HEK293 (cell line): Measurements from ENCODE around the gene ABCC10.

Experiments used
- EGR2 ChIP-seq: fragments of 450-650 bp; formaldehyde crosslinking; IDR thresholded peaks from 2 replicates; pipeline ENCODE4 v1.5.1; 2016; ENCODE audit warnings: low read depth, missing biosample characterization, missing genetic modification characterization
- GLIS1 ChIP-seq: fragments of 450-650 bp; formaldehyde crosslinking; IDR thresholded peaks from 2 replicates; pipeline ENCODE4 v1.5.1; 2016; ENCODE audit warnings: missing biosample characterization, missing genetic modification characterization
- HOXC10 ChIP-seq: sonication (generic); formaldehyde crosslinking; IDR thresholded peaks from 2 replicates; pipeline ENCODE4 v1.8.1; 2023; ENCODE audit warnings: mild to moderate bottlenecking, missing genetic modification reagents
- KLF1 ChIP-seq: fragments of 450-650 bp; formaldehyde crosslinking; IDR thresholded peaks from 2 replicates; pipeline ENCODE4 v1.5.1; 2016; ENCODE audit warnings: missing biosample characterization, missing genetic modification characterization
- KLF9 ChIP-seq: fragments of 450-650 bp; formaldehyde crosslinking; IDR thresholded peaks from 2 replicates; pipeline ENCODE4 v1.5.1; 2016; ENCODE audit warnings: missing biosample characterization, missing genetic modification characterization, low read depth
- MZF1 ChIP-seq: fragments of 450-650 bp; formaldehyde crosslinking; IDR thresholded peaks from 2 replicates; pipeline ENCODE4 v1.5.1; 2017; ENCODE audit warnings: missing biosample characterization, missing genetic modification characterization, borderline replicate concordance
- OSR2 ChIP-seq: fragments of 450-650 bp; formaldehyde crosslinking; IDR thresholded peaks from 2 replicates; pipeline ENCODE4 v1.5.1; 2016; ENCODE audit warnings: missing biosample characterization, missing genetic modification characterization
- PBX3 ChIP-seq: sonication (generic); formaldehyde crosslinking; IDR thresholded peaks from 2 replicates; pipeline ENCODE4 v1.8.1; 2022; ENCODE audit warnings: mild to moderate bottlenecking, moderate library complexity, missing genetic modification reagents
- PRDM10 ChIP-seq: fragments of 450-650 bp; formaldehyde crosslinking; IDR thresholded peaks from 2 replicates; pipeline ENCODE4 v1.5.1; 2016; ENCODE audit warnings: missing biosample characterization, missing genetic modification characterization
- SP2 ChIP-seq: fragments of 450-650 bp; formaldehyde crosslinking; IDR thresholded peaks from 2 replicates; pipeline ENCODE4 v1.5.1; 2016; ENCODE audit warnings: missing biosample characterization, missing genetic modification characterization
- YY1 ChIP-seq: fragments of 450-650 bp; formaldehyde crosslinking; IDR thresholded peaks from 2 replicates; pipeline ENCODE4 v1.5.1; 2018; ENCODE audit warnings: missing biosample characterization, missing genetic modification characterization
- YY2 ChIP-seq: fragments of 450-650 bp; formaldehyde crosslinking; IDR thresholded peaks from 2 replicates; pipeline ENCODE4 v1.5.1; 2016; ENCODE audit warnings: missing biosample characterization, missing genetic modification characterization
- ZBTB11 ChIP-seq: fragments of 450-650 bp; formaldehyde crosslinking; conservative IDR thresholded peaks from 2 replicates; pipeline ENCODE4 v1.5.1; 2016; ENCODE audit warnings: low read depth, missing biosample characterization, missing genetic modification characterization
- ZBTB17 ChIP-seq: fragments of 450-650 bp; formaldehyde crosslinking; IDR thresholded peaks from 2 replicates; pipeline ENCODE4 v1.5.1; 2016; ENCODE audit warnings: missing biosample characterization, missing genetic modification characterization
- ZBTB48 ChIP-seq: fragments of 450-650 bp; formaldehyde crosslinking; IDR thresholded peaks from 2 replicates; pipeline ENCODE4 v1.5.1; 2016; ENCODE audit warnings: missing biosample characterization, missing genetic modification characterization
- ZNF132 ChIP-seq: fragments of 450-650 bp; formaldehyde crosslinking; IDR thresholded peaks from 2 replicates; pipeline ENCODE4 v1.5.1; 2017; ENCODE audit warnings: missing biosample characterization, missing genetic modification characterization, borderline replicate concordance
- ZNF155 ChIP-seq: fragments of 450-650 bp; formaldehyde crosslinking; IDR thresholded peaks from 2 replicates; pipeline ENCODE4 v1.5.1; 2016; ENCODE audit warnings: missing biosample characterization, missing genetic modification characterization
- ZNF157 ChIP-seq: fragments of 450-650 bp; formaldehyde crosslinking; IDR thresholded peaks from 2 replicates; pipeline ENCODE4 v1.5.1; 2016; ENCODE audit warnings: missing biosample characterization, missing genetic modification characterization
- ZNF335 ChIP-seq: fragments of 450-650 bp; formaldehyde crosslinking; conservative IDR thresholded peaks from 2 replicates; pipeline ENCODE4 v1.5.1; 2016; ENCODE audit warnings: missing biosample characterization, missing genetic modification characterization
- ZNF341 ChIP-seq: fragments of 450-650 bp; formaldehyde crosslinking; IDR thresholded peaks from 2 replicates; pipeline ENCODE4; 2016; ENCODE audit warnings: low read depth, missing biosample characterization, missing genetic modification characterization
- ZNF423 ChIP-seq: fragments of 450-650 bp; formaldehyde crosslinking; IDR thresholded peaks from 2 replicates; pipeline ENCODE4 v1.5.1; 2016; ENCODE audit warnings: missing biosample characterization, missing genetic modification characterization
- ZNF621 ChIP-seq: fragments of 450-650 bp; formaldehyde crosslinking; IDR thresholded peaks from 2 replicates; pipeline ENCODE4 v1.5.1; 2017; ENCODE audit warnings: missing biosample characterization, missing genetic modification characterization
- ZNF664 ChIP-seq: fragments of 450-650 bp; formaldehyde crosslinking; IDR thresholded peaks from 2 replicates; pipeline ENCODE4 v1.5.1; 2016; ENCODE audit warnings: missing biosample characterization, missing genetic modification characterization
- ZNF76 ChIP-seq: fragments of 450-650 bp; formaldehyde crosslinking; IDR thresholded peaks from 2 replicates; pipeline ENCODE4; 2016; ENCODE audit warnings: low read depth, missing biosample characterization, missing genetic modification characterization, borderline replicate concordance
- ZNF776 ChIP-seq: fragments of 450-650 bp; formaldehyde crosslinking; IDR thresholded peaks from 2 replicates; pipeline ENCODE4 v1.5.0; 2017; ENCODE audit warnings: missing biosample characterization, missing genetic modification characterization, borderline replicate concordance
- ZNF785 ChIP-seq: fragments of 450-650 bp; formaldehyde crosslinking; IDR thresholded peaks from 2 replicates; pipeline ENCODE4 v1.5.1; 2016; ENCODE audit warnings: missing biosample characterization, missing genetic modification characterization
- TF ChIP-seq, protein P1 (sequence below): fragments of 450-650 bp; formaldehyde crosslinking; IDR thresholded peaks from 2 replicates; pipeline ENCODE4 v1.5.1; 2016; ENCODE audit warnings: missing biosample characterization, missing genetic modification characterization
- TF ChIP-seq, protein P2 (sequence below): fragments of 450-650 bp; formaldehyde crosslinking; IDR thresholded peaks from 2 replicates; pipeline ENCODE4 v1.5.1; 2017; ENCODE audit warnings: missing biosample characterization, missing genetic modification characterization

ABCC10 gene

DNA sequence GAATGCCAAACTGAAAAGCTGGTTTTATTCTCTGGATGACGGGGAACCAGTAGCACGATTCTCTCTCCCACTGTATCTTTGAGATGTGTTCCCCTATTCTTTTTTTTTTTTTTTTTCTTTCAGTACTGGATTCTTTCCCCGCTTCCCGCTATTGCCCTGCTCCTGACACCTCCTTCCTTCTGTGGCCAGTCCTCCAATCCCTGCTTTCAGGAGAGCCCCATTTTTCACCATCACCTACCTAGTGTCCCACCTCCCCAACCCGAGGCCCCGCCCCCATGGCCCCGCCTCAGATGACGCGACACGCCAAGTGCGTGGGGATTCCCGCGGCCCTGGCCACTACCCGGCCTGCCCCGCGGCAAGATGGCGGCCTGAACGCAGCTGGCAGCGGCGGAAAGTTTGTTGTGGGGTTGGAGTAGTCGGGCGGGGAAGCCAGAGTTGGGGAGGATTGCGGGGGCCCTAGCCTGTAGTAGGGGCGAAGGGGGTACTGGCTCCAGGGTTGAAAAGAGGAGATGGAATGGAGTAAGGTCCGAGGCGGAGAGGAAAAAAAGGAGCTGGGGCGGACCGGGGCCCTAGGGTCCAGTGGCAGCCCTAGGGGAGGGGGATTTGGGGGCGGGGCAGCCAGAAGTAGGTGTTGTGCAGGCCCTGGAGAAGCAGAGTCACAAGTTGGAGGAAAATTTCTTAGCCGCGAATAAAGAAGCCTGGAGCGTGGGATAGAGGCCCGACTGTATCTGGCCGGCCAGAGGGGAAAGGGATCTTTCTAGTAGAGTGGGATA lies 50.1 kb downstream of the ABCC10 start, which contains the start of gene TJAP1 (continued):
- no peak for TF ChIP-seq ZNF621 (tag by site-specific recombination)
- peak; percentile 85 for TF ChIP-seq ZNF341
- no peak for TF ChIP-seq MZF1 (tag by site-specific recombination)
- no peak; the same call in 1 of the 2 replicates for TF ChIP-seq KLF1 (tag by site-specific recombination)
- TF ChIP-seq, protein P1, sequence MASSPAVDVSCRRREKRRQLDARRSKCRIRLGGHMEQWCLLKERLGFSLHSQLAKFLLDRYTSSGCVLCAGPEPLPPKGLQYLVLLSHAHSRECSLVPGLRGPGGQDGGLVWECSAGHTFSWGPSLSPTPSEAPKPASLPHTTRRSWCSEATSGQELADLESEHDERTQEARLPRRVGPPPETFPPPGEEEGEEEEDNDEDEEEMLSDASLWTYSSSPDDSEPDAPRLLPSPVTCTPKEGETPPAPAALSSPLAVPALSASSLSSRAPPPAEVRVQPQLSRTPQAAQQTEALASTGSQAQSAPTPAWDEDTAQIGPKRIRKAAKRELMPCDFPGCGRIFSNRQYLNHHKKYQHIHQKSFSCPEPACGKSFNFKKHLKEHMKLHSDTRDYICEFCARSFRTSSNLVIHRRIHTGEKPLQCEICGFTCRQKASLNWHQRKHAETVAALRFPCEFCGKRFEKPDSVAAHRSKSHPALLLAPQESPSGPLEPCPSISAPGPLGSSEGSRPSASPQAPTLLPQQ (tag by site-specific recombination) = peak; percentile 81
- TF ChIP-seq ZNF776 = no peak
- peak; percentile 89; the same call in 1 of the 2 replicates for TF ChIP-seq YY1 (tag by site-specific recombination)
- 0 out of 2 replicates have a peak, but pooled peaks have one; percentile 23 for TF ChIP-seq GLIS1
- peak; percentile 66; the same call in 1 of the 2 replicates for TF ChIP-seq KLF9 (tag by site-specific recombination)
- TF ChIP-seq ZNF785 = 0 out of 2 replicates have a peak, but pooled peaks have one; percentile 46
- TF ChIP-seq ZNF157 (tag by site-specific recombination) = no peak
- no peak for TF ChIP-seq ZNF132
- peak; percentile 74 for TF ChIP-seq ZBTB17 (tag by site-specific recombination)
- peak; percentile 89 for TF ChIP-seq YY2 (tag by site-specific recombination)
- TF ChIP-seq ZBTB11 = 0 out of 2 replicates have a peak, but pooled peaks have one; percentile 25
- TF ChIP-seq PBX3 (CRISPR knock-in tag) = peak; percentile 88
- TF ChIP-seq EGR2 (tag by site-specific recombination) = peak; percentile 68
- TF ChIP-seq OSR2 (tag by site-specific recombination) = no peak
- TF ChIP-seq ZNF423 (tag by site-specific recombination) = no peak
- TF ChIP-seq ZBTB48 (tag by site-specific recombination) = peak; percentile 56
- peak; percentile 95 for TF ChIP-seq ZNF76
- TF ChIP-seq, protein P2, sequence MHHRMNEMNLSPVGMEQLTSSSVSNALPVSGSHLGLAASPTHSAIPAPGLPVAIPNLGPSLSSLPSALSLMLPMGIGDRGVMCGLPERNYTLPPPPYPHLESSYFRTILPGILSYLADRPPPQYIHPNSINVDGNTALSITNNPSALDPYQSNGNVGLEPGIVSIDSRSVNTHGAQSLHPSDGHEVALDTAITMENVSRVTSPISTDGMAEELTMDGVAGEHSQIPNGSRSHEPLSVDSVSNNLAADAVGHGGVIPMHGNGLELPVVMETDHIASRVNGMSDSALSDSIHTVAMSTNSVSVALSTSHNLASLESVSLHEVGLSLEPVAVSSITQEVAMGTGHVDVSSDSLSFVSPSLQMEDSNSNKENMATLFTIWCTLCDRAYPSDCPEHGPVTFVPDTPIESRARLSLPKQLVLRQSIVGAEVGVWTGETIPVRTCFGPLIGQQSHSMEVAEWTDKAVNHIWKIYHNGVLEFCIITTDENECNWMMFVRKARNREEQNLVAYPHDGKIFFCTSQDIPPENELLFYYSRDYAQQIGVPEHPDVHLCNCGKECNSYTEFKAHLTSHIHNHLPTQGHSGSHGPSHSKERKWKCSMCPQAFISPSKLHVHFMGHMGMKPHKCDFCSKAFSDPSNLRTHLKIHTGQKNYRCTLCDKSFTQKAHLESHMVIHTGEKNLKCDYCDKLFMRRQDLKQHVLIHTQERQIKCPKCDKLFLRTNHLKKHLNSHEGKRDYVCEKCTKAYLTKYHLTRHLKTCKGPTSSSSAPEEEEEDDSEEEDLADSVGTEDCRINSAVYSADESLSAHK (tag by site-specific recombination) = 0 out of 2 replicates have a peak, but pooled peaks have one; percentile 12
- TF ChIP-seq PRDM10 (tag by site-specific recombination) = peak; percentile 97
- TF ChIP-seq HOXC10 (CRISPR knock-in tag) = no peak
- TF ChIP-seq ZNF335 (tag by site-specific recombination) = peak; percentile 85
- no peak for TF ChIP-seq ZNF664 (tag by site-specific recombination)
- TF ChIP-seq SP2 (tag by site-specific recombination) = peak; percentile 94
- no peak for TF ChIP-seq ZNF155 (tag by site-specific recombination)
